BJ (cell line): ENCODE measurements around the gene RAC2. TPM values are rescaled to one million over a fixed set of nuclear protein-coding genes. Genes with fewer than 3 reads are reported as not detected.
A peak's percentile ranks its signal among the peaks of the same experiment; 100 is the strongest.

ENCODE experiments used
- CTCF ChIA-PET: fragments of 350-600 bp; formaldehyde crosslinking; extraction: SDS; loops from one replicate; lab custom pipeline; 2021; ENCODE audit warnings: antibody characterized with exemption, inconsistent platforms; lab: Yijun Ruan, JAX
- POLR2A ChIA-PET: fragments of 300-600 bp; sonication (Branson Sonifier 250); formaldehyde crosslinking; extraction: SDS; loops from one replicate; lab custom pipeline; 2021; ENCODE audit warnings: antibody characterized with exemption; lab: Charles Lee
- DNase-seq: peaks from one replicate; pipeline ENCODE4 v3.0.0-alpha.2; 2011; ENCODE audit warnings: low read depth
- H3K27me3 ChIP-seq: 2 replicates; pipeline ENCODE4 v1.6.0; 2011; ENCODE audit warnings: low read length; ENCODE audit not compliant: control insufficient read depth, insufficient read depth
- H3K36me3 ChIP-seq: 2 replicates; pipeline ENCODE4 v1.5.1; 2011; ENCODE audit warnings: low read length; ENCODE audit not compliant: control insufficient read depth, insufficient read depth
- H3K4me3 ChIP-seq: 2 replicates; pipeline ENCODE4 v1.5.1; 2011; ENCODE audit warnings: low read depth, mild to moderate bottlenecking, control low read depth, low read length
- polyA plus RNA-seq: library from polyadenylated mRNA; depleted of rRNA; stranded (reverse); fragments of >200 nt; gene quantifications from 2 replicates; pipeline ENCODE4 v1.2.3, GENCODE V29; 2011
- TF ChIP-seq, protein P1 (sequence below): IDR thresholded peaks from 2 replicates; pipeline ENCODE4 v1.5.1; 2011; ENCODE audit warnings: low read depth, mild to moderate bottlenecking, control low read depth, inconsistent platforms, low read length, moderate library complexity; ENCODE audit not compliant: insufficient read depth

Gene RAC2
- polyA plus RNA-seq, 1 experiment: 25.7 TPM

GRCh38 chr22:37266581-37267134, 22.6 kb upstream of the RAC2 start:
- Histone ChIP-seq H3K36me3 (no peaks in the 10 kb centered on the region), H3K27me3 (peaks cover 7% of the 10 kb centered on the region), H3K4me3 (peak overlapping the region; percentile 41)
- TF ChIP-seq, protein P1, sequence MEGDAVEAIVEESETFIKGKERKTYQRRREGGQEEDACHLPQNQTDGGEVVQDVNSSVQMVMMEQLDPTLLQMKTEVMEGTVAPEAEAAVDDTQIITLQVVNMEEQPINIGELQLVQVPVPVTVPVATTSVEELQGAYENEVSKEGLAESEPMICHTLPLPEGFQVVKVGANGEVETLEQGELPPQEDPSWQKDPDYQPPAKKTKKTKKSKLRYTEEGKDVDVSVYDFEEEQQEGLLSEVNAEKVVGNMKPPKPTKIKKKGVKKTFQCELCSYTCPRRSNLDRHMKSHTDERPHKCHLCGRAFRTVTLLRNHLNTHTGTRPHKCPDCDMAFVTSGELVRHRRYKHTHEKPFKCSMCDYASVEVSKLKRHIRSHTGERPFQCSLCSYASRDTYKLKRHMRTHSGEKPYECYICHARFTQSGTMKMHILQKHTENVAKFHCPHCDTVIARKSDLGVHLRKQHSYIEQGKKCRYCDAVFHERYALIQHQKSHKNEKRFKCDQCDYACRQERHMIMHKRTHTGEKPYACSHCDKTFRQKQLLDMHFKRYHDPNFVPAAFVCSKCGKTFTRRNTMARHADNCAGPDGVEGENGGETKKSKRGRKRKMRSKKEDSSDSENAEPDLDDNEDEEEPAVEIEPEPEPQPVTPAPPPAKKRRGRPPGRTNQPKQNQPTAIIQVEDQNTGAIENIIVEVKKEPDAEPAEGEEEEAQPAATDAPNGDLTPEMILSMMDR: no peak
- POLR2A ChIA-PET: no interaction called here
- no peak for DNase-seq
- CTCF ChIA-PET: interaction anchor here (0.6 to 2.4 kb wide), 8 partner anchors 10 to 191 kb away, joined by 3 to 13 read pairs (median 5); no protein-coding TSS in a partner anchor

GRCh38 chr22:37263966-37264887, 20.2 kb upstream of the RAC2 start:
- POLR2A ChIA-PET: no interaction called here
- TF ChIP-seq, protein P1: no peak
- CTCF ChIA-PET: interaction anchor here (1.0 to 1.5 kb wide), 3 partner anchors 19 to 194 kb away, joined by 3 to 7 read pairs (median 5); no protein-coding TSS in a partner anchor
- no peak for DNase-seq
- H3K36me3 ChIP-seq: no peaks in the 10 kb centered on the region
- peaks cover 9% of the 10 kb centered on the region for H3K27me3 ChIP-seq
- no peak overlapping the region for H3K4me3 ChIP-seq

DNA sequence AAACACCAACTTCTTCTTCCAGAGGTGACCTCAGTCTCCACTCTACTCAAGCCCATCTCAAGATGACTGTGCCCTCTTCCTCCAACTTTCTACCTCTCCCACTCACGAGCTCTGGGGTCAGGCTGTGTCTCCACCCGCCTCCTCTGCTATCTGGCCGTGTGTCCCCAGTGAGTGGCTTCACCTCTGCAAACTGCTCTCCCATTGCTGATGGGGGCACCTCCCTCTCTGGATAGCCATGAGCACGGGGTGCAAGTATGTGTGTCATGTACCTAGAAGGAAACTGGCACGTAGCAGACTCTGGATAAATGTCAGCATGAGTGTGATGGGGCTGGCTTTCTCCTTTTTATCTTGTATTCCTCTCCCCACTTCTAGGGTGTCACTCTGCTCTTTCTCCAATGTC, 18.3 kb upstream of the RAC2 start:
- TF ChIP-seq, protein P1: no peak
- no peak overlapping the region for H3K4me3 ChIP-seq
- CTCF ChIA-PET: interaction anchor here (2.8 to 5.0 kb wide), 8 partner anchors 9 to 167 kb away, joined by 6 to 83 read pairs (median 20); partner anchors contain the start of genes ELFN2 and RAC2
- DNase-seq: no peak
- H3K36me3 ChIP-seq: no peaks in the 10 kb centered on the region
- peaks cover 9% of the 10 kb centered on the region for H3K27me3 ChIP-seq
- POLR2A ChIA-PET: no interaction called here

- TF ChIP-seq, protein P1: peak; percentile 96
- Histone ChIP-seq H3K36me3 (no peaks in the 10 kb centered on the region), H3K4me3 (no peak overlapping the region), H3K27me3 (peaks cover 14% of the 10 kb centered on the region)
- POLR2A ChIA-PET: no interaction called here
- CTCF ChIA-PET: interaction anchor here (0.7 to 5.0 kb wide), 41 partner anchors 10 to 245 kb away, joined by 3 to 83 read pairs (median 6); partner anchors contain the start of genes ELFN2 and RAC2
- DNase-seq: no peak
Measured at GRCh38 chr22:37260901-37261336, 16.9 kb upstream of the RAC2 start.

- Histone ChIP-seq H3K27me3 (peaks cover 15% of the 10 kb centered on the region), H3K4me3 (no peak overlapping the region), H3K36me3 (no peaks in the 10 kb centered on the region)
- CTCF ChIA-PET: interaction anchor here (0.8 to 5.0 kb wide), 45 partner anchors 7 to 246 kb away, joined by 3 to 83 read pairs (median 5); partner anchors contain the start of genes ELFN2 and RAC2
- DNase-seq: no peak
- TF ChIP-seq, protein P1: no peak
- POLR2A ChIA-PET: no interaction called here
Measured at GRCh38 chr22:37260155-37260795, 16.2 kb upstream of the RAC2 start.
